Occipital lobe (tissue), 2 donors: Measurements from ENCODE around the gene MYOZ2. TPM values are rescaled to one million over a fixed set of nuclear protein-coding genes. Genes with fewer than 3 reads are reported as not detected.

Source experiments
- DNase-seq: peaks from one replicate; lab custom pipeline; 2025; lab: John Stamatoyannopoulos, UW
- total RNA-seq: library from RNA; depleted of rRNA; stranded (reverse); fragments of >200 nt; gene quantifications from one replicate; pipeline ENCODE4 v1.2.3, GENCODE V29; 2014

The MYOZ2 gene
- 0.62 TPM for total RNA-seq

DNA sequence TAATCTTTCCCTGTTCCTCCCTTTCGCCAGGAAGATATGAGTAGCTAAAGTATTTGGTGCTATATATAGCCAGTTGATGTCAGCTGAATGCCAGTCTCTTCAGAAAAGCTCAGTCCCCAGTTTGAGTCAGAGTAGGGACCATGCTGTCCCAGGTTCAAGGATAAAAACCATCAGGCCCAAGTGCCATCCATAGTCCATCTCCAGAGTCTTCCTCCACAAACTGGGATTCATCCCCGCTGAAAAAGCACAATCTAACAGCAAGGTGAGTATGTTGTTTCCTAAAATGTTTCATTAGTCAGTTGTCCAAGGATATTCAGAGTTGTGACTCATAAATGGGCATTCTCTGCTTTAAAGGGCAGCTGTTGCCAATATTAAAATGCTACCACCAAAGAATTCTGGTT is at the start of gene MYOZ2:
MYOZ2 (plus strand) TSS at position 112 of the 401 bp plus-strand sequence. CDS start 694 bp downstream, outside the sequence.
- no peak for DNase-seq

DNA sequence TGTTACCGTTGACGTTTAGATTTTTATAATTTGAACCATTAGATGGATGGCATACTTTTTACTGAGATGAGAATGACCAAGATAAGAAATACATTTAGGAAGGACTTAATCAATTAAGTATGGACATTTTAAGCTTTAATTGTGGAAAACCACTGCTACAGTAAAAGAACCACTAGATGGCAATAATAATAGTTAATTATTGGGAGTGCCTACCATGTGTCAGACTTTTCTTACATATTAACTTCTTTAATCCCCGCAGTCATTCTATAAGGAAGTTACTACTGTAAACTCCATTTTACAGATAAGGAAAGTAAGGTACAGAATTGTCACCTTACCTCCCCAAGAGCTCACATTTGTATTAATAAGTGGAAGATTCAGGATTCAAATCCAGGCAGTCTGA is 48.5 kb upstream of the MYOZ2 start:
- no peak for DNase-seq

DNA sequence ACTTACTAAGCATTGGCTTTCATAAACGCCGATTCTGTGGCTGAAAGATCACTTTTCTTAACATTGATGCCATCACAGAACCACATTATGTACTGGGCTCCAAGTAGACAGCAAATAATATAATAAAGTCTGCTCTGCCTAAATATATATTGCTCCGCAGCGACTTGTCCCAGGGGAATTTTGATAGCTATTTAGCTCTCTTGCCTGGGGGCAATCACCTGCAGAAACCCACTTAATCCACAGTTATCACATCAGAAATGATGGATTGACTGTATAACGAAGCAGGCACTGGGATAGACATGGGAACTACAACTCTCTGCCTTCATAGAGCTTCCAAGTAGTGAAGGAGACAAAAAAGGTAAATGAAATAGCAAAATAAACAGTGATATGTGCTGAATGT is 48.0 kb upstream of the MYOZ2 start:
- DNase-seq = no peak

- no peak for DNase-seq
Observed at GRCh38 chr4:119093042-119093827, 42.4 kb upstream of the MYOZ2 start.

DNA sequence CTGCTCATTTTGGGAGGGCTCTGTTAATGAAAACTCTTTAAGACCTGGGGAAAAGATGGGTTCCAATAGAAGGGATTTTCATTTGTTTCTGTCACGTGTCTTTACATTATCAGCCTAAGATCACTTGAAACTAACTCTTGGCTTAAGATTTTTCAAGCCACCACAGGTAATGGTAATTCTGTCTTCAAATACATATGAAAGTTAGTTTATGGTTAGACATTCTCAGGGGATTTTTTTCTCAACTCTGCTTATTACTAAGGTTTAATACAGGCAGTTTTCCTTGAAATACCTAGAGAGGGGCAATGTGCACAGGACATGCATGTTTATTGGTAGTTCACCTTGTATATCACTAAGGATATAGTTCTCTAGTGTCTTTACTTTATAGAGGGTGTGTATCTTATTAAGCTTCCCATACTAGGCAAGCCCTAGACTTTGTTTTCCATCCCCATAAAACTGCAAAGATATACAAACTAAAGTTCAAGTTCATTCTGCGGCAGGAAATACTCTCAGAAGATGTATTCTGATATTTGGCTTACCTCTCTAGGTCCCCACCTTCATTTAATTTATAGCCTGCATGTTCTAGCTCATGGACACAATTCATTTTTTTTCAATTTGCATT is 38.2 kb upstream of the MYOZ2 start:
- DNase-seq = no peak

DNA sequence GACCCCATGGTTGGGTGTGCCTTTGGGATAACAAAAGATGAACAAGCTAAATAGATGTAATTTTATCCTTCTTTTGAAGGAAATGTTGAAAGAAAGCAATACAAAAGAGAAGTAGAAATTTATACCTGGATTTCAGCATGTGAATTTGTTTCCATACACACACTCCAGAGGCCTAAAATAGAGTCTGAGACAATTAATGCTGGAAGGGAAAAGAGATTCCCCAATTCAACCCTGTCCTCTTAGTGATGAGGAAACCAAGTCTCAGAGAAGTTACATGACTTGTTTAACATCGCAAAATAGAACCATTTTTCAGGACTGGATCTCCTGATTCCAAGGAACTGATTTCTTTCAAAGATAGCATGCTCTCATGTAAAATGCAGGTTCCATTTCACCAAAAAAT is 37.3 kb upstream of the MYOZ2 start:
- no peak for DNase-seq

- DNase-seq = no peak
Observed at GRCh38 chr4:119099227-119099810, 36.3 kb upstream of the MYOZ2 start.

DNA sequence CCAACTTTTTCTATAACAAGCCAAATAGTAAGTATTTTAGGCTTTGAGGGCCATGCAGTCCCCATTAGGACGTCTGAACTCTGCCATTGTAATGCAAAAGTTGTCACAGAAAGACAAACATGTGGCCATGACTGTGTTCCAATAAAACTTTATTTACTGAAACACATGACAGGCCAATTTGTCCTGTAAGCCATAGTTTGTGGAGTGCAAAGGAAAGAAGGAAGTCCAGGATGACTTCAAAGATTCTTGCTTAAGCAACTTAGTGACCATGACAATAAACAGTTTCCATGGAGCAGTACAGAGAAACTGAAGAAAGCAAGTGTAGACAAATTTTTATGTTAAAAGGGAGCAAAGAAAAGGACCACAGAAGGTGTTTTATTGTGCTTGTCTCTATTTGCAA is 35.0 kb upstream of the MYOZ2 start:
- DNase-seq = no peak

DNA sequence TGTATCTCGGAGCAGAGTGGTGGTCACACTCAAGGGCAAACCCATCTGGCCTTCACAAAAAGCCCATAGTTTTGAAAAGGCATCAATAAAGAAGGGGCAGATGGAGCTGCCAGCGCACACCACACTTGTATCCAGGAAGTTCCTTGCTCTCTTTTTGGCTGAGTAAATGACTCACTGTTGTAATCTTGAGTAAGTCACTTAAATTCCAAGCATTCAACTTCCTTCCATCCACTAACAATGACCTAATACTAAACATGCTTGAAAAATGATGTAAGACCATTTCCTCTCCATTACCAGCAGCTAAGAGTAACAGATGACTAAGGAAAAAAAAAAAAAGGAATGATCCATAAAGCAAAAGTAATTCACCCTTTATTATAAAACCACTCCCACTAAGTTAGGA is 32.4 kb upstream of the MYOZ2 start:
- no peak for DNase-seq

GRCh38 chr4:119104644-119105273 is 30.9 kb upstream of the MYOZ2 start:
- no peak for DNase-seq

- no peak for DNase-seq
Observed at GRCh38 chr4:119105605-119106004, 30.0 kb upstream of the MYOZ2 start.

GRCh38 chr4:119106036-119107000 is 29.3 kb upstream of the MYOZ2 start:
- DNase-seq = no peak

DNA sequence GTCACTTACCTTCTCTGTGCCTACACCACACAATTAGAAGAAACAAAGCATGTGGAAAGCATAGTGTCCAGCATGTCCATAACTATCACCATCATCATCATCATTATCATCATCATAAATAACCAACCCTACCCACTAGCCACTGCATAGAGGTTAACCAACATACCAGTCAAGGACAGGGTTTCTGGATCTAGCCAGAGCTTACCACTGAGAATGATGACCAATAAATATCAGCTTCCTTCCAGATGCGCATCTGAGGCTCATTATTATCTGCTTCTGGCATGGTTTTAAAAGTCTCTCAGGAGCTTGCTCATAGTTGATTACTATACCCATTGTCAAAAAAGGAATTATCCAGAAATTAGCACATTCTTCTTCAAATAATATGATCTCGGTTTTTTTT is 25.5 kb upstream of the MYOZ2 start:
- no peak for DNase-seq

DNA sequence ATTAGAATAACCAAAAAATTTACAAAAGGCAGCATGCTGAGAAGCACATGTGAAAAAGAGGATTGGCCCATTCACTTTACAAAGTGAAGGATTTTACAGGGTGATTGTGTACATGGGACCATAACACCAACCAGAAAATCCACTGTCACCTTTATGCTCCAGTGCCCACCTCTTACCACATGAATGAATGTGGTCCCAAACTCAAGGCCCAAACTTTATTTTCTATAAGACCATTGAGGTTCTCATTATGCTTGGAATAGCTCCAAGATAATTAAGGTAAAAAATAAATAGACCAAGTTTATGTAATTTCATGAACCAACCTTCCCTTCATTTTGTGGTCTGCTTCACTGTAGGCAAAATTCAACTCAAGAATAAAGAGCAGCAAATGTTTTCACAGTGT is 24.3 kb upstream of the MYOZ2 start:
- DNase-seq = no peak

DNA sequence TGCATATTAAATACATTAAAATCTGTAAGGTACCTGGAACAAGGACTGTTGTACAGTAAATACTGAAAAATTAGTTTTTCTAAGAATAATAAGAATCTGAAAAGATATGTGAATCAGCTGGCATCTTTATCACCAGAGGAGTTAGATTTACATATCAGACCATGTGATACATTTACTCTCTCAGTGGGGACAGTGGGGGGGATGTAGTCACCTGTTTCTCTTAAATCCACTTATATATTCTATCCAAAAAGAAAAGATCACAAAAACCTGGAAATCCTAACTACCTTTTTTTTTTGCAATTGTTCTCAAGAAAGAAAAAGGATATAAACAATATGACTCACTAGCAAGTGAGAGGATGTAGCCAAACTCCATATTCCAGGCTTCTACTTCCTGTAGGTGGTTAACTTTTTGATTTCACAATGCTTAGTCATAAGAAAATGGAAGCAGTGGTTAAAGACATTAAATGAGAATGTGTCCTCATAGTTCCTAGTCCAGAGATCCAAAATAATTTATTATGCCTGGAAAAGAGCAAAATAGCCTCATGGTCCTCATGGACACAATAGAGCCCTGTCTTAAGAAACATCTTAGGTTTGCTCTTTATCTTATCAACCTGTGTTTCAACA is 22.5 kb upstream of the MYOZ2 start:
- DNase-seq = no peak

DNA sequence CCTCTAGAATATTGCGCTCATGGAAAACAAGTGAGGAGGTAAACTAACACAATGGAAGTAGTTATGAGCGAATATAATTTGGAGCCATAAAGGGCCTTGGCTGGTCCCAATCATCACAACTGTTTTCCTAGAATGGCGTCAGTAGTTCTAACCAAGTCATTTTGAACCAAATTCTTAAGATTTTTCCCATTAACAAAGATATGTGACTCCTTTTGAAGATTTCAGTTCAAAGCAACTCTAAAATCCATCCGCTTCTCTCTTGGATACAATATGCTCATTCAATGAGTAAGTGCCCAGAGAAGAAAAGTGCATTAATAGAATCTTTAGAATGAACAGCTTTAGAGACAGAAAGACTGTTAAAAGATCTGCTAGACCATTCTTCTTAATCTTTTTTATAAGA is 19.6 kb upstream of the MYOZ2 start:
- no peak for DNase-seq

DNA sequence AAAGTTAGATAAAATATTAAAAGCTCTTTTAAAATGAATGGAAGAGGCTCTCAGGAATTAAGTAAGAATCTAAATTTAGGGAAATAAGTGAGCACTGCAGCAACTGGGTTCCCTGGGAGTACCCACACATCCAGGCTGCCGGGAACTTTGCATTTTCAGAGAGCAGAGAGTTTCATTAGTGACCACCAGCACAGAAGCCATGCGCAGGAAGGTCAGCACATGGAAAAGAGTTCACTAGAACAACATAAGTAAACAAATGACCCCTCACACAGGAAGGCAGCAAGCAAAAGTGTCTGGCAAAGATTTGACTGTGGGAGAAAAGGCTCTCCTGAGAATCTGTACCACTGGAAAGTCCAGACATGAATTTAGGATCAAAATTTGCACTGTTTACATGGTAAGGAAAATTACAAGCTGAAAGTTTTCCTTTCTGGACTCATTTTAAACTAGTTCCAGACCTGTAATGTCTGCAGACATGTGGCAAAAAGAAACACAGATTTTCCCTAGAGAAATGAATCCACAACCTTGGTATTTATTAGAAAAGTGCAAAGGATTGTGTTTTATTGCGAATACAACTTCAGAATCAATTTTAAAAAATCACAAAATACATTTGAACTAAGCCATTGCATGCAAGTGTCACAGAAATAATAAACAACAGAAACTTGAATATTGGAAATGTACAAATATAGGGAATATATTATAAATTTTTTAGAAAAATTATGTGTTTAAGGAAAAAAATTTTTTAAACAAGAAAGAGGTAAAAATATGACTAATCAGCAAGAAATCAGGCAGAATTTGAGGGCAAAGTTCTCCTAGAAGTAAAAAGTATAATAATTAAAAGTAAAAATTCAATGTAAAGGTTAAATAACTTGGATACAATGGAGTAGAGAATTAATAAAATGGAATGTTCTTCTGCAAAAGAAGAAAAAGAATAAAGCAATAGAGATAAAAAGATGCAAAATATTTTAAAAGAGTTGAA is 18.4 kb upstream of the MYOZ2 start:
- no peak for DNase-seq

GRCh38 chr4:119118397-119118796 is 17.2 kb upstream of the MYOZ2 start:
- no peak for DNase-seq

- DNase-seq = no peak
Observed at GRCh38 chr4:119124352-119124751, 11.3 kb upstream of the MYOZ2 start.

- DNase-seq = no peak
Observed at GRCh38 chr4:119125931-119126330, 9.7 kb upstream of the MYOZ2 start.
